PC-3 (cell line): ENCODE measurements around the gene SPIB.

Source experiments
- CTCF ChIP-seq: fragments of 300-600 bp; sonication (generic); conservative IDR thresholded peaks from 2 replicates; pipeline ENCODE4 v1.5.1; 2017; ENCODE audit warnings: antibody characterized with exemption, low read depth, mild to moderate bottlenecking, low read length
- EZH2 ChIP-seq: fragments of 300-600 bp; sonication (generic); IDR thresholded peaks from one replicate; pipeline ENCODE4 v1.6.1; 2017; ENCODE audit warnings: antibody characterized with exemption, mild to moderate bottlenecking, low read length; ENCODE audit not compliant: unreplicated experiment
- EZH2phosphoT487 ChIP-seq: fragments of 300-600 bp; sonication (generic); IDR thresholded peaks from 2 replicates; pipeline ENCODE4 v1.6.1; 2018; ENCODE audit warnings: mild to moderate bottlenecking, antibody characterized with exemption, low read length, borderline replicate concordance

GRCh38 chr19:50461066-50461875 is 42.5 kb downstream of the SPIB start:
- TF ChIP-seq CTCF (peak; percentile 91), EZH2phosphoT487 (no peak), EZH2 (no peak)
